B cell (primary cell): Measurements from ENCODE around the gene NTRK2. TPM values are rescaled to one million over a fixed set of nuclear protein-coding genes. Genes with fewer than 3 reads are reported as not detected.

ENCODE experiments used
- ATAC-seq: fragments of 200-7000 bp; cut with Tn5 transposase; one replicate; pipeline ENCODE4 v1.10.0; 2021; ENCODE audit warnings: low read depth, mild to moderate bottlenecking, moderate number of reproducible peaks, moderate library complexity
- CTCF ChIA-PET: fragments of 350-600 bp; sonication (Branson Sonifier 250); formaldehyde crosslinking; loops from one replicate; lab custom pipeline; 2021; ENCODE audit warnings: antibody characterized with exemption, inconsistent platforms; lab: Charles Lee
- POLR2A ChIA-PET: fragments of 350-600 bp; sonication (Branson Sonifier 250); formaldehyde crosslinking; loops from one replicate; lab custom pipeline; 2021; ENCODE audit warnings: antibody characterized with exemption; lab: Charles Lee
- DNase-seq: peaks from one replicate; pipeline ENCODE4 v3.0.0; 2013
- H2AFZ ChIP-seq: 2 replicates; pipeline ENCODE4 v1.6.1; 2012; ENCODE audit warnings: mild to moderate bottlenecking, low read depth, low read length; ENCODE audit not compliant: insufficient read depth, poor library complexity, severe bottlenecking
- H3K27ac ChIP-seq, 2 donors: 1 replicate in 1 of 2; 2 replicates in 1 of 2; pipeline ENCODE4 v1.5.1; 2012 to 2013; ENCODE audit warnings: low read length in 2 of 2, mild to moderate bottlenecking in 2 of 2, moderate library complexity in 1 of 2
- H3K27me3 ChIP-seq, 4 experiments: fragments of 200-600 bp in 1 of 4; sonication (generic) in 1 of 4; replicated peaks in 1 of 4; 1 replicate in 2 of 4; 2 replicates in 2 of 4; pipeline versions ENCODE4 v1.6.1 to v1.7.0; 2013 to 2016; ENCODE audit warnings: low read length in 3 of 4, mild to moderate bottlenecking in 2 of 4, mixed read lengths in 1 of 4, moderate library complexity in 1 of 4; ENCODE audit not compliant: insufficient read depth in 4 of 4, control insufficient read depth in 3 of 4; ENCODE audit errors: control extremely low read depth in 1 of 4
- H3K36me3 ChIP-seq, 2 experiments: replicated peaks in 1 of 2; 1 replicate in 1 of 2; 2 replicates in 1 of 2; pipeline versions ENCODE4 v1.6.1 to v1.7.1; 2013; ENCODE audit warnings: low read length in 1 of 2; ENCODE audit not compliant: insufficient read depth in 2 of 2, control insufficient read depth in 1 of 2; ENCODE audit errors: control extremely low read depth in 1 of 2, extremely low read depth in 1 of 2
- H3K4me1 ChIP-seq, 2 donors: fragments of 200-600 bp in 1 of 2; sonication (generic) in 1 of 2; 1 replicate in 1 of 2; 2 replicates in 1 of 2; pipeline versions ENCODE4 v1.5.1 to v1.6.1; 2013 to 2017; ENCODE audit warnings: low read length in 2 of 2; ENCODE audit not compliant: control insufficient read depth in 2 of 2, insufficient read depth in 2 of 2
- H3K4me2 ChIP-seq: replicated peaks from 2 replicates; pipeline ENCODE3; 2012; ENCODE audit warnings: mild to moderate bottlenecking, low read depth, low read length; ENCODE audit not compliant: poor library complexity, severe bottlenecking
- H3K4me3 ChIP-seq, 5 experiments: fragments of 200-600 bp in 1 of 5; sonication (generic) in 1 of 5; 1 replicate in 3 of 5; 2 replicates in 2 of 5; pipeline versions ENCODE4 v1.5.1 to v1.7.0; 2011 to 2016; ENCODE audit warnings: low read length in 4 of 5, mild to moderate bottlenecking in 4 of 5, low read depth in 2 of 5, control low read depth in 1 of 5, moderate library complexity in 1 of 5; ENCODE audit not compliant: insufficient read depth in 1 of 5; ENCODE audit errors: control extremely low read depth in 1 of 5, extremely low read depth in 1 of 5
- H3K79me2 ChIP-seq: fragments of 200-600 bp; sonication (generic); one replicate; pipeline ENCODE4 v1.6.0; 2016; ENCODE audit warnings: low read length; ENCODE audit not compliant: control insufficient read depth, insufficient read depth
- H3K9ac ChIP-seq: fragments of 200-600 bp; sonication (generic); 2 replicates; pipeline ENCODE4 v1.6.1; 2017; ENCODE audit warnings: mild to moderate bottlenecking, low read length, moderate library complexity
- H3K9me3 ChIP-seq, 3 donors: one replicate each; pipeline versions ENCODE4 v1.6.1 to v1.7.1; 2013; ENCODE audit warnings: low read length in 2 of 3; ENCODE audit not compliant: control insufficient read depth in 2 of 3, insufficient read depth in 1 of 3; ENCODE audit errors: control extremely low read depth in 1 of 3
- H4K20me1 ChIP-seq: 2 replicates; pipeline ENCODE4 v1.6.0; 2012; ENCODE audit warnings: mild to moderate bottlenecking, low read length; ENCODE audit not compliant: insufficient read depth, control insufficient read depth, poor library complexity, severe bottlenecking
- H3K27ac Mint-ChIP-seq: one replicate; pipeline ENCODE4 v1.8.0; 2021; ENCODE audit warnings: mixed read lengths
- H3K27me3 Mint-ChIP-seq: one replicate; pipeline ENCODE4 v1.8.0; 2021; ENCODE audit warnings: mixed read lengths
- H3K4me1 Mint-ChIP-seq: one replicate; pipeline ENCODE4 v1.8.0; 2021; ENCODE audit warnings: mixed read lengths
- H3K4me3 Mint-ChIP-seq: one replicate; pipeline ENCODE4 v1.8.0; 2021; ENCODE audit warnings: mixed read lengths
- H3K9me3 Mint-ChIP-seq: one replicate; pipeline ENCODE4 v1.8.0; 2022; ENCODE audit warnings: mixed read lengths; ENCODE audit not compliant: insufficient read depth
- EZH2 ChIP-seq: IDR thresholded peaks from 2 replicates; pipeline ENCODE4 v1.6.1; 2012; ENCODE audit warnings: borderline replicate concordance, low read depth, mild to moderate bottlenecking, moderate library complexity, low read length; ENCODE audit not compliant: insufficient read depth, poor library complexity, severe bottlenecking
- WGBS: methylation state at CpG from one replicate; pipeline ENCODE4 v1.1.5; 2013; ENCODE audit warnings: missing lambda C conversion rate; ENCODE audit not compliant: insufficient coverage; 5-methylcytosine and 5-hydroxymethylcytosine counted together
- intact Hi-C: fragments of 100-400 bp; cut with micrococcal nuclease; formaldehyde crosslinking; loops from one replicate; pipeline ENCODE4 v1.10.0; 2022
- polyA plus RNA-seq: library from polyadenylated mRNA; depleted of rRNA; stranded (reverse); fragments of >200 nt; gene quantifications from 2 replicates; pipeline ENCODE4 v1.2.3, GENCODE V29; 2012
- total RNA-seq, 2 donors: library from RNA; stranded (reverse); fragments of 120-200 nt in 1 of 2; gene quantifications; 1 replicate in 1 of 2; 2 replicates in 1 of 2; pipeline versions ENCODE4 v1.2.3 to v1.2.4, GENCODE V29; 2013 to 2022
- TF ChIP-seq, protein P1 (sequence below): fragments of 200-600 bp; IDR thresholded peaks from one replicate; pipeline ENCODE4 v1.8.0; 2022; ENCODE audit warnings: antibody characterized with exemption, mild to moderate bottlenecking

The NTRK2 gene
- total and polyA plus RNA-seq, 2 donors (not counting 1 experiment from before 2014, with no cell fraction given): 0.03 to 0.10 TPM

- Histone ChIP-seq H3K27ac (no peak overlapping the region), H2AFZ (no peak overlapping the region), H3K36me3 (no peaks in the 10 kb centered on the region), H3K79me2 (no peaks in the 10 kb centered on the region), H3K4me3 (no peak overlapping the region), H3K9ac (no peak overlapping the region), H3K4me2 (no peak overlapping the region), H3K9me3 (no peaks in the 10 kb centered on the region), H4K20me1 (no peaks in the 10 kb centered on the region), H3K4me1 (no peaks in the 10 kb centered on the region), H3K27me3 (no peaks in the 10 kb centered on the region)
- ATAC-seq: no peak
- WGBS: no CpG with 5 or more reads among the region's 2 CpGs
- Mint-ChIP-seq H3K27me3 (no peaks in the 10 kb centered on the region), H3K4me3 (no peak overlapping the region), H3K4me1 (no peaks in the 10 kb centered on the region), H3K27ac (no peak overlapping the region), H3K9me3 (no peaks in the 10 kb centered on the region)
- no peak for DNase-seq
- TF ChIP-seq, protein P1, sequence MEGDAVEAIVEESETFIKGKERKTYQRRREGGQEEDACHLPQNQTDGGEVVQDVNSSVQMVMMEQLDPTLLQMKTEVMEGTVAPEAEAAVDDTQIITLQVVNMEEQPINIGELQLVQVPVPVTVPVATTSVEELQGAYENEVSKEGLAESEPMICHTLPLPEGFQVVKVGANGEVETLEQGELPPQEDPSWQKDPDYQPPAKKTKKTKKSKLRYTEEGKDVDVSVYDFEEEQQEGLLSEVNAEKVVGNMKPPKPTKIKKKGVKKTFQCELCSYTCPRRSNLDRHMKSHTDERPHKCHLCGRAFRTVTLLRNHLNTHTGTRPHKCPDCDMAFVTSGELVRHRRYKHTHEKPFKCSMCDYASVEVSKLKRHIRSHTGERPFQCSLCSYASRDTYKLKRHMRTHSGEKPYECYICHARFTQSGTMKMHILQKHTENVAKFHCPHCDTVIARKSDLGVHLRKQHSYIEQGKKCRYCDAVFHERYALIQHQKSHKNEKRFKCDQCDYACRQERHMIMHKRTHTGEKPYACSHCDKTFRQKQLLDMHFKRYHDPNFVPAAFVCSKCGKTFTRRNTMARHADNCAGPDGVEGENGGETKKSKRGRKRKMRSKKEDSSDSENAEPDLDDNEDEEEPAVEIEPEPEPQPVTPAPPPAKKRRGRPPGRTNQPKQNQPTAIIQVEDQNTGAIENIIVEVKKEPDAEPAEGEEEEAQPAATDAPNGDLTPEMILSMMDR: no peak
- CTCF ChIA-PET: no interaction called here
- intact Hi-C loops: no loop called here
- POLR2A ChIA-PET: no interaction called here
Observed at GRCh38 chr9:84880835-84881234, 211.3 kb downstream of the NTRK2 start.

DNA sequence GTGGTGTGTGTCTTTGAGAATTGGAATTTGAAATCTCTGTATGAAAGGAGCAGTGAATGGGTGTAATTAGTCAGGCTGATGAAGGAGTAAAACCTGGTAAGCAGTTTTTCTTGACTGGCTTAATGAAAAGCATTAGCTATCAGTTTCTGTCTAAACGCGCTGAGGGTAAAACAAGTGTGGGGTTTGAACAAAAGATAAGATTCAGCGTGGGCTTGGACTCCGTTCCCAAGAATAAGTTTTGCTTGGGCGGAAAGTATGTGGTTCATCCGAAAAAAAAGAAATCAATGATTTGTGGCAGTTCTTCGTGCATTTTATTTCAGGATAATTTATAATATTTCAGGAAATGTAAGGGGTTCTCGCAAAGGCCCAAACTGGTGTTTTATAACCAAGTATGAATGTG is 217.3 kb downstream of the NTRK2 start:
- no peak overlapping the region for H3K9ac ChIP-seq
- no peaks in the 10 kb centered on the region for H3K27me3 ChIP-seq
- no peaks in the 10 kb centered on the region for H3K36me3 ChIP-seq
- no peak overlapping the region for H3K4me3 ChIP-seq
- no peaks in the 10 kb centered on the region for H3K4me1 ChIP-seq
- TF ChIP-seq EZH2: no peak
- TF ChIP-seq, protein P1: no peak
- H3K79me2 ChIP-seq: no peaks in the 10 kb centered on the region
- ChIA-PET CTCF (no interaction called here), POLR2A (no interaction called here)
- H3K4me1 Mint-ChIP-seq: no peaks in the 10 kb centered on the region
- H3K4me3 Mint-ChIP-seq: no peak overlapping the region
- H3K9me3 ChIP-seq: no peaks in the 10 kb centered on the region
- no peak for ATAC-seq
- intact Hi-C loops: no loop called here
- H3K27ac ChIP-seq: no peak overlapping the region
- H4K20me1 ChIP-seq: no peaks in the 10 kb centered on the region
- no peak overlapping the region for H3K4me2 ChIP-seq
- H3K27ac Mint-ChIP-seq: no peak overlapping the region
- no peak for DNase-seq
- H3K9me3 Mint-ChIP-seq: no peaks in the 10 kb centered on the region
- no peaks in the 10 kb centered on the region for H3K27me3 Mint-ChIP-seq
- 100% methylated on average over 5 of the region's 8 CpGs for WGBS
- no peak overlapping the region for H2AFZ ChIP-seq
